HG03469 (cell line): ENCODE data around the gene SLC25A12.

Experiments
- ATAC-seq: cut with Tn5 transposase; IDR thresholded peaks from one replicate; pipeline ENCODE4 v1.9.1; 2021; ENCODE audit warnings: mild to moderate bottlenecking, moderate library complexity, moderate number of reproducible peaks; ENCODE audit not compliant: unreplicated experiment

Gene SLC25A12

DNA sequence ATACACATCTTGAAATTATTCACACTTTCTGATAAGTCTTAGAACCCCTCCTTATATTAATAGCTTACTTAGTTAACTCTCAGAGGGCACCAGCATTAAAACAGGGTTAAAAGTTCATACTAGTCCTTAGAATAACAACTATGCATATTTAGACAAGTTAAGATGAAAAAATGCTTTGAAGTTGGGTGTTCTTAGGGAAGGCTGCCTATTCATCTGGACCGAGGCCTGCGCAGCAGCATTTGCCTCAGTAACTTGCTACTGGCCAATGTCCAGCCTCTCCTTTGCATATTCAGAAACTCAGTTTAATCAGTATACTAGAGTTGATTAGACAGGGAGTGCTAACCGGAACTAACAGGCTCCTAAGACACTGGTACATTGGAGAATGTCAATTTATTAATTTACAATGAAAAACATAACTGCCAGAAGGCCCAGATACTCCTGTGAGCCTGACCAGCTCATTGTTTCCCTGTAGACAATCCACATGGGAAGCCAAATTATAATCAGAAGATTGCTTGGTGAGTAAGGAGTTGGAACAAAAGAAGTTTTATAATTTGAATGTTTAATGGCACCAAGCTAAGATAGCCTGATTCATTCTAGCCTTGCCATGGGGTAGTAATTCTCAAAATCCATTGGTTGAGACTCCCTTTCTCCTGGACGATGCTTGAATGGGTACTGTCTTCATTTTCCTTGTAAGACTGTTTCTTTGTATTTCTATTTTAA, 157.9 kb downstream of the SLC25A12 start:
- no peak for ATAC-seq
